ENCODE data around the gene RHBG. TPM values are rescaled to one million over a fixed set of nuclear protein-coding genes. Genes with fewer than 3 reads are reported as not detected.

The RHBG gene
- total RNA-seq, 1 donor from 2014 or later = not detected

GRCh38 chr1:156409439-156409838, 40.4 kb downstream of the RHBG start:
- peaks cover 25% of the 10 kb centered on the region for H3K4me1 Mint-ChIP-seq (ENCODE audit: low read depth, unreplicated experiment)
- H3K9me3 Mint-ChIP-seq (ENCODE audit: unreplicated experiment) = peaks cover 11% of the 10 kb centered on the region
- H3K27ac Mint-ChIP-seq (ENCODE audit: unreplicated experiment) = no peak overlapping the region
- H3K36me3 Mint-ChIP-seq (ENCODE audit: unreplicated experiment) = no peaks in the 10 kb centered on the region
- peaks cover 26% of the 10 kb centered on the region for H3K27me3 Mint-ChIP-seq (ENCODE audit: unreplicated experiment)
- no peak overlapping the region for H3K4me3 Mint-ChIP-seq (ENCODE audit: unreplicated experiment)
- no peak for TF ChIP-seq CTCF (IDR thresholded peaks at IDR 0.05; ENCODE audit: partially characterized antibody, unreplicated experiment)
- DNase-seq = no peak

GRCh38 chr1:156410238-156410637, 41.2 kb downstream of the RHBG start:
- no peak for TF ChIP-seq CTCF (IDR thresholded peaks at IDR 0.05; ENCODE audit: partially characterized antibody, unreplicated experiment)
- Mint-ChIP-seq H3K27ac (ENCODE audit: unreplicated experiment) (no peak overlapping the region), H3K27me3 (ENCODE audit: unreplicated experiment) (peaks cover 26% of the 10 kb centered on the region), H3K4me1 (ENCODE audit: low read depth, unreplicated experiment) (peaks cover 26% of the 10 kb centered on the region), H3K36me3 (ENCODE audit: unreplicated experiment) (no peaks in the 10 kb centered on the region), H3K4me3 (ENCODE audit: unreplicated experiment) (no peak overlapping the region), H3K9me3 (ENCODE audit: unreplicated experiment) (peaks cover 12% of the 10 kb centered on the region)
- no peak for DNase-seq

- no peaks in the 10 kb centered on the region for H3K36me3 Mint-ChIP-seq (ENCODE audit: unreplicated experiment)
- no peak overlapping the region for H3K4me3 Mint-ChIP-seq (ENCODE audit: unreplicated experiment)
- H3K27ac Mint-ChIP-seq (ENCODE audit: unreplicated experiment) = no peak overlapping the region
- no peak for DNase-seq
- peaks cover 12% of the 10 kb centered on the region for H3K9me3 Mint-ChIP-seq (ENCODE audit: unreplicated experiment)
- H3K4me1 Mint-ChIP-seq (ENCODE audit: low read depth, unreplicated experiment) = peaks cover 26% of the 10 kb centered on the region
- no peak for TF ChIP-seq CTCF (IDR thresholded peaks at IDR 0.05; ENCODE audit: partially characterized antibody, unreplicated experiment)
- peaks cover 26% of the 10 kb centered on the region for H3K27me3 Mint-ChIP-seq (ENCODE audit: unreplicated experiment)
These were observed 41.7 kb downstream of the RHBG start for GRCh38 chr1:156410740-156411139.

GRCh38 chr1:156412653-156413321, 43.8 kb downstream of the RHBG start:
- Mint-ChIP-seq H3K36me3 (ENCODE audit: unreplicated experiment) (no peaks in the 10 kb centered on the region), H3K9me3 (ENCODE audit: unreplicated experiment) (peaks cover 9% of the 10 kb centered on the region), H3K4me1 (ENCODE audit: low read depth, unreplicated experiment) (peaks cover 15% of the 10 kb centered on the region), H3K27me3 (ENCODE audit: unreplicated experiment) (peaks cover 23% of the 10 kb centered on the region), H3K27ac (ENCODE audit: unreplicated experiment) (no peak overlapping the region), H3K4me3 (ENCODE audit: unreplicated experiment) (no peak overlapping the region)
- DNase-seq = no peak
- TF ChIP-seq CTCF (IDR thresholded peaks at IDR 0.05; ENCODE audit: partially characterized antibody, unreplicated experiment) = no peak

- peaks cover 9% of the 10 kb centered on the region for H3K9me3 Mint-ChIP-seq (ENCODE audit: unreplicated experiment)
- no peak overlapping the region for H3K27ac Mint-ChIP-seq (ENCODE audit: unreplicated experiment)
- H3K4me3 Mint-ChIP-seq (ENCODE audit: unreplicated experiment) = no peak overlapping the region
- H3K4me1 Mint-ChIP-seq (ENCODE audit: low read depth, unreplicated experiment) = peaks cover 19% of the 10 kb centered on the region
- H3K36me3 Mint-ChIP-seq (ENCODE audit: unreplicated experiment) = no peaks in the 10 kb centered on the region
- TF ChIP-seq CTCF (IDR thresholded peaks at IDR 0.05; ENCODE audit: partially characterized antibody, unreplicated experiment) = no peak
- DNase-seq = no peak
- H3K27me3 Mint-ChIP-seq (ENCODE audit: unreplicated experiment) = peaks cover 21% of the 10 kb centered on the region
These were observed 44.6 kb downstream of the RHBG start for GRCh38 chr1:156413391-156414246.

All from glutamatergic neuron (in vitro differentiated cells).